ENCODE data around the gene FSIP1. TPM values are rescaled to one million over a fixed set of nuclear protein-coding genes. Genes with fewer than 3 reads are reported as not detected.

Gene FSIP1
- total RNA-seq, 1 donor from 2014 or later: 0.96 TPM

DNA sequence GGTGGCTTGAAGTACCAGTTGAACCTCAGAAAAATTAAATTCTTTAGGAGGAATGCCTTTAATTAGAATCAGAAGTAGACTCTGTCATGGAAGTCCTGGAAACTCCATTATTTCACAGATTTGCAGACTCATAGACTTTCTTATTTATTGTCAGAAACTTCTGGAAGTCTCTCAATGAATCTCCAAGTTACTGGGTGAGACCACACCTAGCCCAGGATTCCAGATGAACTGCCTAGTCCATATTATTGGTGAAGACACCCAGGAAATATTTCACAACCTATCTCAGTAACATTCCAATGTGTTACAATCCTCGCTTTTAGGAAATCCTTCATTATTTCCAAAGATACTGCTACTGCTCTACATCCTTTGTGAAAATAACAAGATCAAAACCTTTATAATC is 208.2 kb downstream of the FSIP1 start:
- intact Hi-C loops (cut with DNase I): no loop called here
- Histone ChIP-seq H3K36me3 (no peaks in the 10 kb centered on the region), H3K4me3 (no peak overlapping the region), H3K27ac (no peak overlapping the region), H3K9me3 (no peaks in the 10 kb centered on the region), H3K27me3 (no peaks in the 10 kb centered on the region), H3K4me1 (peaks cover 7% of the 10 kb centered on the region)
- TF ChIP-seq, protein P1, sequence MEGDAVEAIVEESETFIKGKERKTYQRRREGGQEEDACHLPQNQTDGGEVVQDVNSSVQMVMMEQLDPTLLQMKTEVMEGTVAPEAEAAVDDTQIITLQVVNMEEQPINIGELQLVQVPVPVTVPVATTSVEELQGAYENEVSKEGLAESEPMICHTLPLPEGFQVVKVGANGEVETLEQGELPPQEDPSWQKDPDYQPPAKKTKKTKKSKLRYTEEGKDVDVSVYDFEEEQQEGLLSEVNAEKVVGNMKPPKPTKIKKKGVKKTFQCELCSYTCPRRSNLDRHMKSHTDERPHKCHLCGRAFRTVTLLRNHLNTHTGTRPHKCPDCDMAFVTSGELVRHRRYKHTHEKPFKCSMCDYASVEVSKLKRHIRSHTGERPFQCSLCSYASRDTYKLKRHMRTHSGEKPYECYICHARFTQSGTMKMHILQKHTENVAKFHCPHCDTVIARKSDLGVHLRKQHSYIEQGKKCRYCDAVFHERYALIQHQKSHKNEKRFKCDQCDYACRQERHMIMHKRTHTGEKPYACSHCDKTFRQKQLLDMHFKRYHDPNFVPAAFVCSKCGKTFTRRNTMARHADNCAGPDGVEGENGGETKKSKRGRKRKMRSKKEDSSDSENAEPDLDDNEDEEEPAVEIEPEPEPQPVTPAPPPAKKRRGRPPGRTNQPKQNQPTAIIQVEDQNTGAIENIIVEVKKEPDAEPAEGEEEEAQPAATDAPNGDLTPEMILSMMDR (IDR thresholded peaks at IDR 0.05): no peak
- no peak for ATAC-seq
- no peak for DNase-seq

- TF ChIP-seq, protein P1 (IDR thresholded peaks at IDR 0.05): no peak
- ATAC-seq (no peak), DNase-seq (no peak)
- Histone ChIP-seq H3K27ac (no peak overlapping the region), H3K9me3 (no peaks in the 10 kb centered on the region), H3K27me3 (no peaks in the 10 kb centered on the region), H3K4me1 (peaks cover 3% of the 10 kb centered on the region), H3K36me3 (no peaks in the 10 kb centered on the region), H3K4me3 (no peak overlapping the region)
- intact Hi-C loops (cut with DNase I): no loop called here
Measured at GRCh38 chr15:39573844-39574243, 208.8 kb downstream of the FSIP1 start.

GRCh38 chr15:39573287-39573686 is 209.4 kb downstream of the FSIP1 start:
- Histone ChIP-seq H3K4me3 (no peak overlapping the region), H3K27me3 (no peaks in the 10 kb centered on the region), H3K4me1 (peaks cover 3% of the 10 kb centered on the region), H3K27ac (no peak overlapping the region), H3K9me3 (no peaks in the 10 kb centered on the region), H3K36me3 (no peaks in the 10 kb centered on the region)
- DNase-seq: no peak
- intact Hi-C loops (cut with DNase I): no loop called here
- no peak for ATAC-seq
- TF ChIP-seq, protein P1 (IDR thresholded peaks at IDR 0.05): no peak

DNA sequence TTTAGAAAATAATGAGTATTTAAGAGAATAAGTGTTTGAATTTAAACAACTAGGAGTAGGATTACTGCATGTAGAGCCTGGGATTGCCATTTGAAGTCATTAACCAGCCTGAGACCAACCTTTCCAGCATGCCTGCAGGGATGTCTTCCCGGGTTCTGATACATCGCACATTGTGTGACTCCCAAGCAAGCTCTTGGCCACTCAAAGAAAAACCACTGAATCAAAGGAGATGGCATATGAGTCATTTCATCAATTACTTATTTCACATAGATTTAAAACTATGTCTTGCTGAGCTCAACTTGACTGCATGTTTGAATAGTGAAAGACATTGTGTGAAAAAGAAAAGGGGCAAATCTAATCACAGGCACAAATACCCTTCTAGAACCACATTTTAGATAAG is 216.8 kb downstream of the FSIP1 start:
- Histone ChIP-seq H3K27me3 (no peaks in the 10 kb centered on the region), H3K27ac (no peak overlapping the region), H3K4me3 (no peak overlapping the region), H3K4me1 (peaks cover 3% of the 10 kb centered on the region), H3K9me3 (no peaks in the 10 kb centered on the region), H3K36me3 (no peaks in the 10 kb centered on the region)
- intact Hi-C loops (cut with DNase I): no loop called here
- DNase-seq (no peak), ATAC-seq (no peak)
- TF ChIP-seq, protein P1 (IDR thresholded peaks at IDR 0.05): no peak

- intact Hi-C loops (cut with DNase I): no loop called here
- ATAC-seq: no peak
Measured at GRCh38 chr15:39564972-39565665, 217.5 kb downstream of the FSIP1 start.

More at GRCh38 chr15:39564972-39565665, 217.5 kb downstream of the FSIP1 start:
- Histone ChIP-seq H3K27me3 (no peaks in the 10 kb centered on the region), H3K4me1 (no peaks in the 10 kb centered on the region), H3K4me3 (no peak overlapping the region), H3K36me3 (no peaks in the 10 kb centered on the region), H3K27ac (no peak overlapping the region), H3K9me3 (no peaks in the 10 kb centered on the region)
- TF ChIP-seq, protein P1 (IDR thresholded peaks at IDR 0.05): no peak
- no peak for DNase-seq

Data from upper lobe of right lung (tissue), 1 donor.